Loucy (cell line): Measurements from ENCODE around the gene RANBP3L.

Experiments
- H2AFZ ChIP-seq: fragments of 200-600 bp; sonication (generic); 2 replicates; pipeline ENCODE4 v1.6.0; 2016; ENCODE audit warnings: antibody characterized with exemption, mild to moderate bottlenecking, low read length, moderate library complexity
- H3F3A ChIP-seq: fragments of 200-600 bp; 2 replicates; pipeline ENCODE4 v1.6.0; 2016; ENCODE audit warnings: antibody characterized with exemption, low read depth, mild to moderate bottlenecking
- H3K27me3 ChIP-seq: fragments of 200-600 bp; sonication (generic); 2 replicates; pipeline ENCODE4 v1.6.1; 2014; ENCODE audit warnings: low read length, mild to moderate bottlenecking; ENCODE audit not compliant: insufficient read depth, poor library complexity, severe bottlenecking
- H3K36me3 ChIP-seq: fragments of 200-600 bp; sonication (generic); 2 replicates; pipeline ENCODE4 v1.6.1; 2016; ENCODE audit warnings: low read length; ENCODE audit not compliant: insufficient read depth
- H3K4me1 ChIP-seq: fragments of 200-600 bp; sonication (generic); 2 replicates; pipeline ENCODE4 v1.5.1; 2014; ENCODE audit warnings: low read length, mild to moderate bottlenecking; ENCODE audit not compliant: insufficient read depth, poor library complexity, severe bottlenecking
- H3K4me2 ChIP-seq: fragments of 200-600 bp; sonication (generic); 2 replicates; pipeline ENCODE4 v1.6.0; 2014; ENCODE audit warnings: antibody characterized with exemption, low read length, low read depth, mild to moderate bottlenecking; ENCODE audit not compliant: poor library complexity, severe bottlenecking
- H3K4me3 ChIP-seq: fragments of 200-600 bp; sonication (generic); 2 replicates; pipeline ENCODE4 v1.5.1; 2014; ENCODE audit warnings: low read length, mild to moderate bottlenecking, mixed read lengths; ENCODE audit not compliant: poor library complexity, severe bottlenecking
- H3K79me2 ChIP-seq: fragments of 200-600 bp; sonication (generic); 2 replicates; pipeline ENCODE4 v1.6.1; 2014; ENCODE audit warnings: low read length; ENCODE audit not compliant: insufficient read depth
- H3K9ac ChIP-seq: fragments of 200-600 bp; sonication (generic); 2 replicates; pipeline ENCODE4 v1.6.0; 2014; ENCODE audit warnings: mild to moderate bottlenecking, low read depth, low read length, moderate library complexity; ENCODE audit not compliant: poor library complexity, severe bottlenecking
- H3K9me2 ChIP-seq: fragments of 200-600 bp; sonication (generic); replicated peaks from 2 replicates; pipeline ENCODE4 v1.6.1; 2016; ENCODE audit warnings: low read depth, low read length, mixed read lengths
- H3K9me3 ChIP-seq: fragments of 200-600 bp; sonication (generic); 2 replicates; pipeline ENCODE4 v1.6.1; 2014; ENCODE audit warnings: mild to moderate bottlenecking, antibody characterized with exemption, low read length, low read depth; ENCODE audit not compliant: insufficient read depth
- H4K20me1 ChIP-seq: fragments of 200-600 bp; sonication (generic); 2 replicates; pipeline ENCODE4 v1.6.0; 2014; ENCODE audit warnings: antibody characterized with exemption, low read length, mild to moderate bottlenecking; ENCODE audit not compliant: insufficient read depth, poor library complexity, severe bottlenecking
- CTCF ChIP-seq: fragments of 200-600 bp; sonication (generic); conservative IDR thresholded peaks from 2 replicates; pipeline ENCODE4 v1.5.1; 2014; ENCODE audit warnings: mild to moderate bottlenecking, antibody characterized with exemption, low read length
- EZH2phosphoT487 ChIP-seq: fragments of 200-600 bp; IDR thresholded peaks from 2 replicates; pipeline ENCODE4 v1.6.1; 2018; ENCODE audit warnings: antibody characterized with exemption, mild to moderate bottlenecking, moderate library complexity, borderline replicate concordance

Gene RANBP3L

DNA sequence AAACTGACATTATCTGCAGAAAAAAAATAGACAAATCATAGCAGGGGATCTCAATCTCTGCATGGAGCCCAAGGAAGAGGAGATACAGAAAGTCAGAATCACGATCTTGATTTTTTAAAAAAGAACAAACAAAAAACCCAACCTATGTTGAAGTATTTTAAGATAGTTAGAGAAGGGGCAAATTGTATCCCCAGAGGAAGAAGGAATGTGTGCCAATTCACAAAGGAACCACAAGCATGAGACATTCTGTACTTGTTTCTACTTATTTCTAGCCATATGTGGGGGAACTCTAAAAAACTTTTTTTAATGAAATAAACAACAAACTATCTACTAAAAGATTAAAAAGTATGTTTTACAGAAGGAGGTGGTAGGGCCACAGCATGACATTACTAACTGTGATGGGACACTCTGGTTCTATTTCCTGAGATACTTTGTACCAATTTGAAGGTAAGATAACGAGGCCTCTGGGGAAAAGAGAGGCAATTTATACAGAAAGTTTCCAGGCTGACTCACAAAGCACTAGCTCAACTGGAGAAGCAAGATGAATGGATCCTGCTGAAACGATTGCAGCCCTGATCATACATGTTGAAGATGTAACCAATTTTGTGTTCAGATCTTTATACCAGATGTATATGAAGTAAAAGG lies 22.5 kb downstream of the RANBP3L start:
- no peaks in the 10 kb centered on the region for H4K20me1 ChIP-seq
- H3K27me3 ChIP-seq, result no peaks in the 10 kb centered on the region
- H3K9ac ChIP-seq, result no peak overlapping the region
- TF ChIP-seq CTCF (no peak), EZH2phosphoT487 (no peak)
- no peak overlapping the region for H3K4me3 ChIP-seq
- no peaks in the 10 kb centered on the region for H3K36me3 ChIP-seq
- H2AFZ ChIP-seq, result peak overlapping the region; percentile 53; the same call in 1 of the 2 replicates
- no peaks in the 10 kb centered on the region for H3K9me2 ChIP-seq
- no peaks in the 10 kb centered on the region for H3K4me1 ChIP-seq
- no peaks in the 10 kb centered on the region for H3K9me3 ChIP-seq
- no peak overlapping the region for H3K4me2 ChIP-seq
- no peaks in the 10 kb centered on the region for H3F3A ChIP-seq
- H3K79me2 ChIP-seq, result no peaks in the 10 kb centered on the region

GRCh38 chr5:36277521-36278176 lies 24.1 kb downstream of the RANBP3L start:
- Histone ChIP-seq H3K4me1 (peaks cover 5% of the 10 kb centered on the region), H3K79me2 (no peaks in the 10 kb centered on the region), H3K9ac (no peak overlapping the region), H3K36me3 (no peaks in the 10 kb centered on the region), H2AFZ (no peak overlapping the region), H3K9me3 (no peaks in the 10 kb centered on the region), H3F3A (no peaks in the 10 kb centered on the region), H3K27me3 (no peaks in the 10 kb centered on the region), H3K4me3 (no peak overlapping the region), H3K4me2 (no peak overlapping the region), H4K20me1 (no peaks in the 10 kb centered on the region), H3K9me2 (no peaks in the 10 kb centered on the region)
- TF ChIP-seq EZH2phosphoT487 (no peak), CTCF (no peak)

DNA sequence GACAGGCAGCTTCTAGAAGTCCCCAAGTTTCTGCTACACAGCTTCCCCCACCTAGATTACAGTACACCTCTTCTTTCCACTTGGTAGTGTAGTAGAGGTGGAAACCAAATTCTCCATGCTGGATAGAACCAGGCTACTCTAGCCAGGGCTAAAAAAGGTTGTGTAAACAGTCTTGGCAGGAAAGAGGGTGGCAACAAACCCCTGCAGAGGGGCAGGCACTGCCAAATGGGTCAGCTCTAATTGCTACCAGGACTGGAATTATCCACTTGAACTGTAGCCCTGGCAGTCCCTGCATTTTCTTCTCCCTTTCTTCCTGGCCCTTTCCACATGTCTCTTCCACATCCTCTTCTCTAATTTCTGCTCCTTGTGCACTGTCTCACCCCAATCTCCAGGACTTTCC lies 24.8 kb downstream of the RANBP3L start:
- H3K79me2 ChIP-seq, result no peaks in the 10 kb centered on the region
- peaks cover 5% of the 10 kb centered on the region for H3K4me1 ChIP-seq
- H3K36me3 ChIP-seq, result no peaks in the 10 kb centered on the region
- no peaks in the 10 kb centered on the region for H3F3A ChIP-seq
- H3K4me2 ChIP-seq, result no peak overlapping the region
- no peak overlapping the region for H3K4me3 ChIP-seq
- no peaks in the 10 kb centered on the region for H4K20me1 ChIP-seq
- TF ChIP-seq CTCF (no peak), EZH2phosphoT487 (no peak)
- H3K9me3 ChIP-seq, result no peaks in the 10 kb centered on the region
- H3K27me3 ChIP-seq, result no peaks in the 10 kb centered on the region
- H3K9ac ChIP-seq, result no peak overlapping the region
- H2AFZ ChIP-seq, result no peak overlapping the region
- H3K9me2 ChIP-seq, result no peaks in the 10 kb centered on the region
